Islet precursor cell (in vitro differentiated cells): ENCODE data around the gene STRN3.

Source experiments
- DNase-seq: peaks from one replicate; pipeline ENCODE4 v3.0.0-alpha.2; 2018

The STRN3 gene

DNA sequence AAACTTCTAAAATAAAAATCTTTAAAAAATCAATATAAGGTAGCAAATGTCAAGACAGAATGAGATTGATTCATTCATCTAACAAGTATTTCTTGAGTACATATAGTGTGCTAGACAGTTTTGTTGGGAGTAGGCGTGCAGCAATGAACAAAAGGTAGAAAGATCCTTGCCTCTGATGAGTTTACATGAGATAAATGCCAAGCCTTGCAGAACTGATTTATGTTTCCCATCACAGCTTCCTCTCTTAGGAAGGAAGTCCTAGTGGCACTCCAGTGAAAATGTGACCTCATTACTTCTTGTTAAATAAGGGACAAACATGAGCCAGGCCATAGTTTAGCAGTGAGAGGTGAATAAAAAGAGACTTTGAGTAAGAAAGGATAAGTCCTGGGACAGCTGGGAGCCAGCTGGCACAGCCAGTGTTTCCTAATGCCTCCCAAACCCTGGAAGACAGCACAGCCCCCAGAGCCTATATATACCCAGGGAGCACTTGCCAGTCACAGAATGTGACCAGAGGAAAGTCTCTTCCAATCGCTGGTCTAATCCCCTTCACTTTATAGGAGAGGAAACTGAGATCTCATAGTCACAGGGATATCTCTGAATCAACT, 156.5 kb downstream of the STRN3 start:
- DNase-seq: no peak

DNA sequence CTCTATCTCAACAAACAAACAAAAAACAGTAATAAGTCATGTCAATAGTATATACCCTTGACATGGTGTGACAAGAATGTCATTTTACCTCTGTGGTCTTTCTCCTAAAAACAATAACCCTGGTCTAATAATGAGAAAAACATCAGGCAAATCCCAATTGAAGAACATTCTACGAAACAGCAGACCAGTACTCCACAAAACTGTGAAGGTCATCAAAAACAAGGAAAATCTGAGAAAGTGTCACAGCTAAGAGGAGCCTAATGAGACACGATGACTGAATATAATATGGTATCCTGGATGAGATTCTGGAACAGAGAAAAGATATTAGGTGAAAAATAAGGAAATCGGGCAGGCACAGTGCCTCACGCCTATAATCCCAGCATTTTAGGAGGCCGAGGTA, 157.4 kb downstream of the STRN3 start:
- DNase-seq: no peak

GRCh38 chr14:30864934-30865333, 161.2 kb downstream of the STRN3 start:
- DNase-seq: no peak

DNA sequence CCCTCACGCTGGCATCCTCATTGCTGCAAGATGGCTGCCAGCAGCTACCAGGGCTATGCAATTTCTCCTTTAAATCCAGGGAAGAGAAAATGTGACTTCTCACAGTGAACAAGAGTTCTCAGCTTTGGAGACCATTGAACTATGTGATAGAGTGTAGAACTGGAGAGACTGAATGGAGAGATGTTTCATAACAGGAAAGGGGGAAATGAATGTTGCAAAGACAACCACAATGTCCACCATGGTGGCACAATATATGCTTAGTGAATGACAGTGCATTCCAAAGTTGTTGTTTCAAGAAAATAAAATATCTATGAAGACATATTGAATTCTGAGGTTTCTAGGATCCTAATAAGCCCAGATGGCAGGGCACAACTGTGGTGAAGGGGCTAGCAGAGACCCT, 165.0 kb downstream of the STRN3 start:
- no peak for DNase-seq

- no peak for DNase-seq
These were observed 170.7 kb downstream of the STRN3 start for GRCh38 chr14:30855345-30856037.

DNA sequence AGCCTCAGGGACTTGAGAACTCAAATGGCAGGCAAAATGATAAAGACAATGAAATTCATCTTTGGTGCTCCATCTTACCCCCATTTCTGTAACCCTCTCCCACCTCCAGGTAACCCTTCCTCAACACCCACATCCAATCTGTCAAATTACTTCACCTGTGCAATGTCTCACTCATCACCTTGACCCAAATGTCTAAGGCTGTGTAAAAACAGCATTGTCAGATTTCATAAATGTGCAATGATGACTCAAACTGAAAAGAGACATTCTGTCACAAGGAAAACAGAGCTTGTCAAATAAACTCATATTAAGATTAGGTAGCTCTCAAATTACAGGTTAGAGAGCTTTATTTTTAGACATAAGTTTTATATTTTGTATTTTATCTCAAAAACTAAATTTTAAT, 171.7 kb downstream of the STRN3 start:
- DNase-seq: no peak

DNA sequence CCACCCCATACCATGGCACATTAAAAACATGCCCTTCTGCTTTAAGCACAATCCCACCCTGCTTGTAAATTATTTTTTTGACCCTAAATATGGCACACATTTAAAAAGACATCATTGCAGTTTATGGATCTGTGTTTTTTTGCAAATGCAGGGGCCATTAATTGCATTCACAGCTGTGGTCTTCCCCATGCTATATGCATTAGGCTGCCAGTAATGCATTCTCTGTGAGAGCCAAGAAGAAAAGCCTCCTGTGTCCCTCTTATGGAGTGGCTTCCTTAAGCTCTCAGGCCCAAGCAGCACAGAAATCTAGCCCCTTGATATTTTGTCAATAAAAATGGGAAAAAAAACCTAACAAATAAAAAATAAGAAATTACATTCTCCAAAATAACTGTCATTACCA, 172.2 kb downstream of the STRN3 start:
- DNase-seq: no peak

GRCh38 chr14:30849983-30850382, 176.2 kb downstream of the STRN3 start:
- no peak for DNase-seq

DNA sequence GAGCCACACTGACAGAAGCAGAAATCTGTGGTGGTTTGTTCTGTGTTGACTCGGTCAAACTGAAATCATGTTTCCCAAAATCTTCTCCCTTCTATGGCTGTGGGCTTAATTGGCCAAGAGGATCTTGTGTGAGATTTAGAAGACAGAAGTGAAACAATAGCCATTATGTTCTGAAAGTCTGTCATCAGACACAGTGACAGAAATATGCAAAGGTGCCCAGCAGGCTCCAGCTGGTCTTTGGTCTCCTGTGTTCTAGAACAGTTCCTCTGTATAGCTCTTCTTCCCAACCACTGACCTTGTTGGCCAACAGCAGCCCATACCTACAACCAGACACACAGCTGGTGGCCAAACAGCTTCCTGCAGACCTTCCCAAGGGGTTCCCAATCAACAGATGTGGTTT, 176.8 kb downstream of the STRN3 start:
- no peak for DNase-seq

DNA sequence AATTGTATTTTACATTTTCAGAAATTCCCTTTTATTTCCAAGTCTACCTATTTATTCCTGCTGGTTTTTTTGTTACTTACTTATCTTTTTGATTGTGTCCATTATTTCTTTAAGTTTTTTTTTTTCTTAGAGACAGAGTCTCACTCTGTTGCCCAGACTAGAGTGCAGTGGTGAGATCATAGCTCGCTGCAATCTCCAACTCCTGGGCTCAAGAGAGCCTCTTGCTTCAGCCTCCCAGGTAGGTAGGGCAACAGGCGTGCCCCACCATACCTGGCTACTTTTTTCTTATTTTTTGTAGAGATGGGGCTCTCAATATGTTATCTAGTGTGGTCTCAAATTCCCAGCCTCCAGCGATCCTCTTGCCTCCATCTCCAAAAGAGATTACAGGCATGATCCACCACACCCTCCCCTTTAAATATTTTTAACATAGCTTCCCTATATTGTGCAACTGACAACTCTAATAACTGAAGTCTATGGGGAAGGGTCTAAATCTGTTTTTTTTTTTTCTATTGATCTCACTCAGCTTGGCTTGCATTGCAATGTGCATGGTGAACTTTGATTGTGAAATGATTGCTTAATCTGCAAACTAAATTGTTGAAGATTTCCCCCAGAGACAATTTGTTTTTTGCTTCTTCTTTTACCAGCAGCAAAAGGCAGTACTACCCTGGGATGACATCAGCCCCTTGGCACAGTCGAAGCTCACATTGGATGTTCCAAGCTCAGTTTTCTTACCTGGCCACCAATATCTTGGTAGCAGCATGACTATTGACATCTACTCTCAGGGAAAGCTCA, 177.5 kb downstream of the STRN3 start:
- DNase-seq: no peak
